Activated T-cell treated with anti-CD3 and anti-CD28 coated beads, Interleukin-2, amount 50 U/mL, for 72 hours (primary cell): Measurements from ENCODE around the gene COPZ2. TPM values are rescaled to one million over a fixed set of nuclear protein-coding genes. Genes with fewer than 3 reads are reported as not detected.
"Not testable (repeated sequence)": the region's sequence is repeated elsewhere in the genome, so short reads cannot be mapped to it uniquely, and the experiment has no call there.

Experiments
- ATAC-seq, 2 donors: fragments of 150-1000 bp; cut with Tn5 transposase; replicated peaks in 1 of 2; 2 replicates each; pipeline ENCODE4 v1.10.0; 2021; ENCODE audit warnings: moderate library complexity in 2 of 2, mild to moderate bottlenecking in 1 of 2
- DNase-seq, 2 donors: peaks; one replicate each; pipeline ENCODE4 v3.0.0; 2021 to 2022; ENCODE audit warnings: mixed read lengths in 1 of 2
- H3K27ac Mint-ChIP-seq: one replicate; pipeline ENCODE4 v1.8.0; 2022; ENCODE audit warnings: mild to moderate bottlenecking, moderate library complexity, mixed read lengths
- H3K27me3 Mint-ChIP-seq: one replicate; pipeline ENCODE4 v1.8.0; 2022; ENCODE audit warnings: low read depth, mixed read lengths
- H3K36me3 Mint-ChIP-seq, 2 donors: one replicate each; pipeline ENCODE4 v1.8.0; 2022; ENCODE audit warnings: mixed read lengths in 2 of 2, mild to moderate bottlenecking in 1 of 2; ENCODE audit not compliant: insufficient read depth in 2 of 2
- H3K4me1 Mint-ChIP-seq: one replicate; pipeline ENCODE4 v1.8.0; 2022; ENCODE audit warnings: low read depth, mixed read lengths
- H3K4me3 Mint-ChIP-seq, 2 donors: one replicate each; pipeline ENCODE4 v1.8.0; 2022; ENCODE audit warnings: mild to moderate bottlenecking in 2 of 2, mixed read lengths in 2 of 2, moderate library complexity in 2 of 2
- H3K9me3 Mint-ChIP-seq, 2 donors: one replicate each; pipeline ENCODE4 v1.8.0; 2022; ENCODE audit warnings: mixed read lengths in 2 of 2
- total RNA-seq, 2 donors: library from RNA; stranded (reverse); gene quantifications; one replicate each; pipeline ENCODE4 v1.2.3, GENCODE V29; 2022

COPZ2 gene
- 10 to 100 TPM; 11.7 to 14.2 TPM for total RNA-seq

- peak within 1 kb of the TSS; percentile 80 to 96 for H3K4me3 Mint-ChIP-seq
- DNase-seq, result peak; percentile 81 to 83
- peaks cover 0 to 2% of the 10 kb centered on the region in 2 donors for H3K36me3 Mint-ChIP-seq
These were observed at the start of gene COPZ2 for GRCh38 chr17:48037036-48037837. TSS of gene COPZ2 (minus strand) at chr17:48037797. CDS start at chr17:48037777, 20 bp downstream.

GRCh38 chr17:48084932-48085331, 47.3 kb upstream of the COPZ2 start:
- ATAC-seq (no peak), DNase-seq (no peak)
- H3K27ac Mint-ChIP-seq, result no peak overlapping the region
- H3K27me3 Mint-ChIP-seq, result no peaks in the 10 kb centered on the region
- H3K9me3 Mint-ChIP-seq, result no peaks in the 10 kb centered on the region
- peaks cover 13% of the 10 kb centered on the region for H3K4me1 Mint-ChIP-seq
- H3K4me3 Mint-ChIP-seq, result no peak overlapping the region
- H3K36me3 Mint-ChIP-seq, result no peaks in the 10 kb centered on the region

More at GRCh38 chr17:48037036-48037837, at the start of gene COPZ2:
- Mint-ChIP-seq H3K9me3 (no peaks in the 10 kb centered on the region), H3K27ac (peak within 1 kb of the TSS; percentile 23), H3K27me3 (peaks cover 27% of the 10 kb centered on the region), H3K4me1 (peaks cover 15% of the 10 kb centered on the region)
- ATAC-seq, result peak; percentile 93 to 96

GRCh38 chr17:48081858-48082257, 44.3 kb upstream of the COPZ2 start:
- H3K9me3 Mint-ChIP-seq, result no peaks in the 10 kb centered on the region
- H3K4me3 Mint-ChIP-seq, result no peak overlapping the region
- DNase-seq, result no peak
- H3K36me3 Mint-ChIP-seq, result no peaks in the 10 kb centered on the region
- H3K4me1 Mint-ChIP-seq, result peaks cover 13% of the 10 kb centered on the region
- no peak overlapping the region for H3K27ac Mint-ChIP-seq
- H3K27me3 Mint-ChIP-seq, result no peaks in the 10 kb centered on the region
- ATAC-seq, result no peak

- not testable (repeated sequence) for H3K4me3 Mint-ChIP-seq, H3K4me1 Mint-ChIP-seq, DNase-seq, H3K27ac Mint-ChIP-seq, H3K36me3 Mint-ChIP-seq, H3K27me3 Mint-ChIP-seq, H3K9me3 Mint-ChIP-seq, ATAC-seq
These were observed 39.6 kb upstream of the COPZ2 start for GRCh38 chr17:48077152-48077551.

GRCh38 chr17:48074322-48075081, 36.9 kb upstream of the COPZ2 start:
- no peaks in the 10 kb centered on the region for H3K27me3 Mint-ChIP-seq
- H3K4me1 Mint-ChIP-seq, result no peaks in the 10 kb centered on the region
- H3K4me3 Mint-ChIP-seq, result no peak overlapping the region
- ATAC-seq, result peak; percentile 73 to 74
- H3K9me3 Mint-ChIP-seq, result no peaks in the 10 kb centered on the region
- H3K27ac Mint-ChIP-seq, result no peak overlapping the region
- peak; percentile 75 to 78 for DNase-seq
- H3K36me3 Mint-ChIP-seq, result peaks cover 1 to 8% of the 10 kb centered on the region in 2 donors

GRCh38 chr17:48073566-48074094, 36.0 kb upstream of the COPZ2 start:
- not testable (repeated sequence) for H3K9me3 Mint-ChIP-seq, H3K4me3 Mint-ChIP-seq, DNase-seq, H3K27ac Mint-ChIP-seq, H3K4me1 Mint-ChIP-seq, H3K27me3 Mint-ChIP-seq
- H3K36me3 Mint-ChIP-seq, result peaks cover 1 to 12% of the 10 kb centered on the region in 2 donors
- peak; percentile 21 to 36 for ATAC-seq

GRCh38 chr17:48072811-48073210, 35.2 kb upstream of the COPZ2 start:
- H3K4me1 Mint-ChIP-seq, H3K27ac Mint-ChIP-seq, ATAC-seq, H3K4me3 Mint-ChIP-seq, DNase-seq, H3K9me3 Mint-ChIP-seq, H3K27me3 Mint-ChIP-seq: not testable (repeated sequence)
- H3K36me3 Mint-ChIP-seq, result peaks cover 1 to 15% of the 10 kb centered on the region in 2 donors

- Mint-ChIP-seq H3K4me1 (no peaks in the 10 kb centered on the region), H3K27me3 (no peaks in the 10 kb centered on the region), H3K9me3 (no peaks in the 10 kb centered on the region), H3K36me3 (peaks cover 3 to 19% of the 10 kb centered on the region in 2 donors), H3K4me3 (no peak overlapping the region), H3K27ac (no peak overlapping the region)
- no peak for ATAC-seq
- no peak for DNase-seq
These were observed 34.1 kb upstream of the COPZ2 start for GRCh38 chr17:48071654-48072053.

GRCh38 chr17:48070195-48070594, 32.6 kb upstream of the COPZ2 start:
- DNase-seq (no peak), ATAC-seq (no peak)
- H3K36me3 Mint-ChIP-seq, result peaks cover 2 to 19% of the 10 kb centered on the region in 2 donors
- H3K27ac Mint-ChIP-seq, result no peak overlapping the region
- no peaks in the 10 kb centered on the region for H3K4me1 Mint-ChIP-seq
- no peak overlapping the region for H3K4me3 Mint-ChIP-seq
- no peaks in the 10 kb centered on the region for H3K9me3 Mint-ChIP-seq
- H3K27me3 Mint-ChIP-seq, result no peaks in the 10 kb centered on the region

- DNase-seq, result peak in 1 of 2 donors; percentile 27
- peak overlapping the region; percentile 81 for H3K27ac Mint-ChIP-seq
- H3K4me3 Mint-ChIP-seq, result no peak overlapping the region
These were observed 30.9 kb upstream of the COPZ2 start for GRCh38 chr17:48068491-48068961.

GRCh38 chr17:48067808-48068207, 30.2 kb upstream of the COPZ2 start:
- not testable (repeated sequence) for H3K9me3 Mint-ChIP-seq, DNase-seq, ATAC-seq, H3K27me3 Mint-ChIP-seq, H3K4me3 Mint-ChIP-seq, H3K27ac Mint-ChIP-seq, H3K4me1 Mint-ChIP-seq
- peaks cover 4 to 17% of the 10 kb centered on the region in 2 donors for H3K36me3 Mint-ChIP-seq

More at GRCh38 chr17:48068491-48068961, 30.9 kb upstream of the COPZ2 start:
- no peaks in the 10 kb centered on the region for H3K9me3 Mint-ChIP-seq
- no peaks in the 10 kb centered on the region for H3K4me1 Mint-ChIP-seq
- no peaks in the 10 kb centered on the region for H3K27me3 Mint-ChIP-seq
- peaks cover 4 to 16% of the 10 kb centered on the region in 2 donors for H3K36me3 Mint-ChIP-seq
- peak; percentile 51 to 67 for ATAC-seq

GRCh38 chr17:48067245-48067644, 29.6 kb upstream of the COPZ2 start:
- Mint-ChIP-seq H3K27me3 (no peaks in the 10 kb centered on the region), H3K27ac (peak overlapping the region; percentile 70), H3K4me3 (no peak overlapping the region), H3K4me1 (no peaks in the 10 kb centered on the region), H3K9me3 (no peaks in the 10 kb centered on the region), H3K36me3 (peaks cover 4 to 19% of the 10 kb centered on the region in 2 donors)
- no peak for ATAC-seq
- DNase-seq, result no peak

- H3K9me3 Mint-ChIP-seq, result no peaks in the 10 kb centered on the region
- H3K4me1 Mint-ChIP-seq, result no peaks in the 10 kb centered on the region
- peak overlapping the region; percentile 70 for H3K27ac Mint-ChIP-seq
- no peak for DNase-seq
- ATAC-seq, result no peak
- H3K4me3 Mint-ChIP-seq, result no peak overlapping the region
- no peaks in the 10 kb centered on the region for H3K27me3 Mint-ChIP-seq
- peaks cover 4 to 19% of the 10 kb centered on the region in 2 donors for H3K36me3 Mint-ChIP-seq
These were observed 29.1 kb upstream of the COPZ2 start for GRCh38 chr17:48066656-48067055.
